ENCODE data around the gene CACNG3.

Gene CACNG3

GRCh38 chr16:24255456-24256371 is at the start of gene CACNG3:
Gene CACNG3 (plus strand): TSS chr16:24256335. CDS start chr16:24256755, 420 bp downstream.
- no peak within 1 kb of the TSS for H3K4me3 ChIP-seq (ENCODE audit: low read depth, low read length)
- no peak for TF ChIP-seq CTCF (IDR thresholded peaks at IDR 0.05; ENCODE audit: insufficient read depth, low read depth, low read length, missing control alignments)
- peak; percentile 62 for DNase-seq (ENCODE audit: low read depth)

GRCh38 chr16:24206926-24207325 is 49.2 kb upstream of the CACNG3 start:
- no peak for DNase-seq (ENCODE audit: low read depth)
- H3K4me3 ChIP-seq (ENCODE audit: low read depth, low read length) = no peak overlapping the region
- TF ChIP-seq CTCF (IDR thresholded peaks at IDR 0.05; ENCODE audit: insufficient read depth, low read depth, low read length, missing control alignments) = no peak

GRCh38 chr16:24208710-24209109 is 47.4 kb upstream of the CACNG3 start:
- DNase-seq (ENCODE audit: low read depth) = no peak
- H3K4me3 ChIP-seq (ENCODE audit: low read depth, low read length) = no peak overlapping the region
- no peak for TF ChIP-seq CTCF (IDR thresholded peaks at IDR 0.05; ENCODE audit: insufficient read depth, low read depth, low read length, missing control alignments)

- no peak for TF ChIP-seq CTCF (IDR thresholded peaks at IDR 0.05; ENCODE audit: insufficient read depth, low read depth, low read length, missing control alignments)
- DNase-seq (ENCODE audit: low read depth) = no peak
These were observed 41.1 kb upstream of the CACNG3 start for GRCh38 chr16:24214992-24215391.

GRCh38 chr16:24216961-24217360 is 39.2 kb upstream of the CACNG3 start:
- no peak for TF ChIP-seq CTCF (IDR thresholded peaks at IDR 0.05; ENCODE audit: insufficient read depth, low read depth, low read length, missing control alignments)
- no peak overlapping the region for H3K4me3 ChIP-seq (ENCODE audit: low read depth, low read length)
- DNase-seq (ENCODE audit: low read depth) = no peak

More at GRCh38 chr16:24214992-24215391, 41.1 kb upstream of the CACNG3 start:
- H3K4me3 ChIP-seq (ENCODE audit: low read depth, low read length) = no peak overlapping the region

- H3K4me3 ChIP-seq (ENCODE audit: low read depth, low read length) = no peak overlapping the region
- no peak for DNase-seq (ENCODE audit: low read depth)
- TF ChIP-seq CTCF (IDR thresholded peaks at IDR 0.05; ENCODE audit: insufficient read depth, low read depth, low read length, missing control alignments) = no peak
These were observed 38.7 kb upstream of the CACNG3 start for GRCh38 chr16:24217461-24217860.
